Astrocyte of the cerebellum (primary cell): ENCODE measurements around the gene ITSN2.

Source experiments
- DNase-seq: peaks from one replicate; pipeline ENCODE4 v3.0.0-alpha.2; 2011; ENCODE audit warnings: low read depth
- H3K4me3 ChIP-seq: 2 replicates; pipeline ENCODE4 v1.5.1; 2011; ENCODE audit warnings: mild to moderate bottlenecking, low read depth, low read length, moderate library complexity
- in situ Hi-C: cut with HindIII; loops from 2 replicates; pipeline ENCODE4 v1.10.0; 2017; ENCODE audit warnings: low sequenced_read_pairs
- TF ChIP-seq, protein P1 (sequence below): IDR thresholded peaks from 2 replicates; pipeline ENCODE4 v1.5.1; 2012; ENCODE audit warnings: low read length, low read depth, moderate library complexity, mild to moderate bottlenecking; ENCODE audit errors: missing control alignments

Gene ITSN2

DNA sequence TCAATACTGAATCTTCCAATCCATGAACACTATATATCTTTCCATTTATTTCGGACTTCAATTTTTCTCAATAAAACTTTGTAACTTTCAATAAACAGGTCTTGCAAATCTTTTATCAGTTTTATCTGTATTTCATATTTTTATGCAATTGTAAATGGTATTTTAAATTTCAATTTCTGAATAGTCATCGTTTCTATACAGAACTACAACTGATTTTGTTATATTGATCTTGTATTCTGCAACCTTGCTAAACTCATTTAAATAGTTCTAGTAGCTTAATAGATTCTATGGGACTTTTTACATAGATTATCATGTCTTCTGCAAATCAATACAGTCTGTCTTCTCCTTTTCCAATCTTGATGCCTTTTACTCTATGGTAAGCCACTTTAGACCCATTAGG lies 95.1 kb downstream of the ITSN2 start:
- TF ChIP-seq, protein P1, sequence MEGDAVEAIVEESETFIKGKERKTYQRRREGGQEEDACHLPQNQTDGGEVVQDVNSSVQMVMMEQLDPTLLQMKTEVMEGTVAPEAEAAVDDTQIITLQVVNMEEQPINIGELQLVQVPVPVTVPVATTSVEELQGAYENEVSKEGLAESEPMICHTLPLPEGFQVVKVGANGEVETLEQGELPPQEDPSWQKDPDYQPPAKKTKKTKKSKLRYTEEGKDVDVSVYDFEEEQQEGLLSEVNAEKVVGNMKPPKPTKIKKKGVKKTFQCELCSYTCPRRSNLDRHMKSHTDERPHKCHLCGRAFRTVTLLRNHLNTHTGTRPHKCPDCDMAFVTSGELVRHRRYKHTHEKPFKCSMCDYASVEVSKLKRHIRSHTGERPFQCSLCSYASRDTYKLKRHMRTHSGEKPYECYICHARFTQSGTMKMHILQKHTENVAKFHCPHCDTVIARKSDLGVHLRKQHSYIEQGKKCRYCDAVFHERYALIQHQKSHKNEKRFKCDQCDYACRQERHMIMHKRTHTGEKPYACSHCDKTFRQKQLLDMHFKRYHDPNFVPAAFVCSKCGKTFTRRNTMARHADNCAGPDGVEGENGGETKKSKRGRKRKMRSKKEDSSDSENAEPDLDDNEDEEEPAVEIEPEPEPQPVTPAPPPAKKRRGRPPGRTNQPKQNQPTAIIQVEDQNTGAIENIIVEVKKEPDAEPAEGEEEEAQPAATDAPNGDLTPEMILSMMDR, result no peak
- DNase-seq, result no peak
- H3K4me3 ChIP-seq, result no peak overlapping the region
- in situ Hi-C loops, result no loop called here

DNA sequence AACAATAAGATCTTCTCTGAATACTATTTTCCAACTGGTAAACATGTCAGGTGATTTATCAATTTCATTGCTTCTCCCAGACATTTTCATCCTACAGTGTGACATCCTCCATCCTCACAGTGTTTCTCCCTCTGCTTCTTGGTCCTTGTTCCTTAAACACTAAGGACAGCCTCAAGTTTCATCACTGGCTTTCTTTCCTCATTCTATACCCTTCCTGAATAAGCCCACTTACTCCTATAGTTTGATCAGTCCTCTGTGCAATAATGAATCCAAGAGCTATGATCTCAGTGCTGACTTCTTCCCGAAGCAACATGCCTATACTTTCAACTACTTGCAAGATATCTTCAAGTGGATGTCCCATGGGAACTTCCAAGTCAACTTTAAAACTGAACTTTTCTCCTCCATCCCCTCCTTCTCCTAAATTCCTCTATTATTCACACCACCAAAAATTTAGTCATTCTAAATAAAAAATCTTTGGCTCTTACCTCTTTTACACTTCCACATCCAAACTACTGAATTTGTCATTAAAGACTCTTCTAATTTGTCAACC lies 97.8 kb downstream of the ITSN2 start:
- in situ Hi-C loops, result no loop called here
- TF ChIP-seq, protein P1, result no peak
- no peak for DNase-seq
- no peak overlapping the region for H3K4me3 ChIP-seq

GRCh38 chr2:24261441-24261840 lies 98.9 kb downstream of the ITSN2 start:
- TF ChIP-seq, protein P1, result no peak
- H3K4me3 ChIP-seq, result no peak overlapping the region
- DNase-seq, result no peak
- in situ Hi-C loops, result no loop called here

GRCh38 chr2:24259316-24259715 lies 101.0 kb downstream of the ITSN2 start:
- no peak for DNase-seq
- in situ Hi-C loops, result no loop called here
- no peak overlapping the region for H3K4me3 ChIP-seq
- TF ChIP-seq, protein P1, result no peak

DNA sequence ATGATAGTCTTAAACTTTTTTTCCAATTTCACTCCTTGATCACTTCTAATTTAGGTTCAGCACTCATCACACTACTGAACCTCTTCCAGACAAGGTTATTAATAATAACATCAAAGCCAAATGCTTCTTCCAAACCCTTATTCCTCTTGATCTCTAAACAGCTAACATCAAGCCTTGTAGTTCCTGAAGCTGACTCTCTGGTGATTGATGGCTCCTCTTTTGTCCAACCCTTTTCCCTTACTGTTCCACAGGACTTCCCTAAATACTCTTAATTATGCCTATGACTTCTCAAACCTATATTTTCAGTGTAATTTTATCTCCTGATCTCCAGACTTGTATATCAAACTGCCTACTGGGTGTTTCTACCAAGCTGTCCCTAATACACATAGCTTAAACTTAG lies 101.6 kb downstream of the ITSN2 start:
- TF ChIP-seq, protein P1, result no peak
- in situ Hi-C loops, result no loop called here
- DNase-seq, result no peak
- H3K4me3 ChIP-seq, result no peak overlapping the region

- in situ Hi-C loops, result no loop called here
- DNase-seq, result no peak
- TF ChIP-seq, protein P1, result no peak
- no peak overlapping the region for H3K4me3 ChIP-seq
These were observed 106.9 kb downstream of the ITSN2 start for GRCh38 chr2:24253303-24253919.

GRCh38 chr2:24247592-24247991 lies 112.7 kb downstream of the ITSN2 start:
- TF ChIP-seq, protein P1, result no peak
- in situ Hi-C loops, result no loop called here
- DNase-seq, result no peak
- no peak overlapping the region for H3K4me3 ChIP-seq
